Uterus (tissue), 4 donors: Measurements from ENCODE around the gene AKIRIN2. TPM values are rescaled to one million over a fixed set of nuclear protein-coding genes. Genes with fewer than 3 reads are reported as not detected.

Experiments used
- DNase-seq, 2 donors: peaks; one replicate each; pipeline ENCODE4 v3.0.0-alpha.2; 2019 to 2020
- H3K27ac ChIP-seq, 2 donors: fragments of 200-600 bp; sonication (generic); 1 replicate in 1 of 2; 2 replicates in 1 of 2; pipeline ENCODE4 v1.5.1; 2016 to 2018
- H3K27me3 ChIP-seq, 2 donors: fragments of 200-600 bp; sonication (generic); one replicate each; pipeline ENCODE4 v1.5.1; 2018 to 2019; ENCODE audit warnings: control low read depth in 1 of 2
- H3K36me3 ChIP-seq, 2 donors: fragments of 200-600 bp; sonication (generic); one replicate each; pipeline ENCODE4 v1.5.1; 2019; ENCODE audit warnings: control low read depth in 1 of 2
- H3K4me1 ChIP-seq, 2 donors: fragments of 200-600 bp; sonication (generic); one replicate each; pipeline ENCODE4 v1.5.1; 2018 to 2019; ENCODE audit warnings: control low read depth in 1 of 2
- H3K4me3 ChIP-seq, 2 donors: fragments of 200-600 bp; sonication (generic); 1 replicate in 1 of 2; 2 replicates in 1 of 2; pipeline ENCODE4 v1.5.1; 2018 to 2019; ENCODE audit warnings: mild to moderate bottlenecking in 1 of 2
- H3K9me3 ChIP-seq, 2 donors: fragments of 200-600 bp; sonication (generic); one replicate each; pipeline ENCODE4 v1.5.1; 2019; ENCODE audit warnings: control low read depth in 1 of 2
- CTCF ChIP-seq, 4 experiments: fragments of 200-600 bp in 2 of 4; fragments of 450-650 bp in 2 of 4; sonication (generic) in 2 of 4; IDR thresholded peaks; one replicate each; pipeline ENCODE4 v1.5.1; 2016 to 2019; ENCODE audit warnings: antibody characterized with exemption in 4 of 4, mild to moderate bottlenecking in 2 of 4, moderate library complexity in 1 of 4
- POLR2A ChIP-seq, 2 donors: fragments of 450-650 bp; IDR thresholded peaks; one replicate each; pipeline ENCODE4 v1.6.1; 2016; ENCODE audit warnings: antibody characterized with exemption in 2 of 2, mild to moderate bottlenecking in 1 of 2, moderate library complexity in 1 of 2
- intact Hi-C: fragments of 100-400 bp; cut with DNase I; formaldehyde crosslinking; loops from one replicate; pipeline ENCODE4 v1.15.1; 2023; ENCODE audit warnings: low total_unique reads
- total RNA-seq, 4 donors: library from RNA; depleted of rRNA in 3 of 4; stranded (reverse); fragments of >200 nt in 3 of 4; gene quantifications; one replicate each; pipeline versions ENCODE4 v1.1.0 to v1.2.4, GENCODE V29; 2014 to 2023
- donor health status: DM: yes; HTN: yes; CAD: no.

The AKIRIN2 gene
- total RNA-seq, 4 donors from 2014 or later = 6.9 to 41.5 (median 24.8) TPM

GRCh38 chr6:87683890-87684289 lies 18.1 kb downstream of the AKIRIN2 start:
- intact Hi-C loops = no loop called here
- H3K36me3 ChIP-seq = no peaks in the 10 kb centered on the region
- no peaks in the 10 kb centered on the region for H3K9me3 ChIP-seq
- H3K4me3 ChIP-seq = no peak overlapping the region
- no peak overlapping the region for H3K27ac ChIP-seq
- DNase-seq = no peak
- no peaks in the 10 kb centered on the region for H3K27me3 ChIP-seq
- TF ChIP-seq CTCF (IDR thresholded peaks at IDR 0.05) (no peak), POLR2A (IDR thresholded peaks at IDR 0.05) (no peak)
- H3K4me1 ChIP-seq = peaks cover 0 to 5% of the 10 kb centered on the region in 2 donors

GRCh38 chr6:87682310-87682709 lies 19.7 kb downstream of the AKIRIN2 start:
- H3K36me3 ChIP-seq = no peaks in the 10 kb centered on the region
- H3K27me3 ChIP-seq = no peaks in the 10 kb centered on the region
- no peaks in the 10 kb centered on the region for H3K9me3 ChIP-seq
- intact Hi-C loops = no loop called here
- peaks cover 0 to 5% of the 10 kb centered on the region in 2 donors for H3K4me1 ChIP-seq
- no peak overlapping the region for H3K4me3 ChIP-seq
- DNase-seq = no peak
- TF ChIP-seq CTCF (IDR thresholded peaks at IDR 0.05) (no peak), POLR2A (IDR thresholded peaks at IDR 0.05) (no peak)
- H3K27ac ChIP-seq = no peak overlapping the region

- no peaks in the 10 kb centered on the region for H3K9me3 ChIP-seq
- no peak for DNase-seq
- H3K4me3 ChIP-seq = no peak overlapping the region
- H3K36me3 ChIP-seq = no peaks in the 10 kb centered on the region
- intact Hi-C loops = no loop called here
- no peak overlapping the region for H3K27ac ChIP-seq
- no peaks in the 10 kb centered on the region for H3K27me3 ChIP-seq
- TF ChIP-seq POLR2A (IDR thresholded peaks at IDR 0.05) (no peak), CTCF (IDR thresholded peaks at IDR 0.05) (no peak)
- no peaks in the 10 kb centered on the region for H3K4me1 ChIP-seq
Measured at GRCh38 chr6:87675004-87675681, 26.9 kb downstream of the AKIRIN2 start.

- intact Hi-C loops = no loop called here
- H3K9me3 ChIP-seq = no peaks in the 10 kb centered on the region
- no peaks in the 10 kb centered on the region for H3K36me3 ChIP-seq
- TF ChIP-seq POLR2A (IDR thresholded peaks at IDR 0.05) = no peak
- TF ChIP-seq CTCF (IDR thresholded peaks at IDR 0.05) = no peak
- H3K4me3 ChIP-seq = no peak overlapping the region
- no peaks in the 10 kb centered on the region for H3K27me3 ChIP-seq
- DNase-seq = no peak
- no peaks in the 10 kb centered on the region for H3K4me1 ChIP-seq
- no peak overlapping the region for H3K27ac ChIP-seq
Measured at GRCh38 chr6:87674290-87674689, 27.7 kb downstream of the AKIRIN2 start.

GRCh38 chr6:87673237-87673636 lies 28.8 kb downstream of the AKIRIN2 start:
- no peaks in the 10 kb centered on the region for H3K27me3 ChIP-seq
- no peak for TF ChIP-seq POLR2A (IDR thresholded peaks at IDR 0.05)
- no peak for TF ChIP-seq CTCF (IDR thresholded peaks at IDR 0.05)
- intact Hi-C loops = no loop called here
- H3K4me3 ChIP-seq = no peak overlapping the region
- H3K9me3 ChIP-seq = no peaks in the 10 kb centered on the region
- no peaks in the 10 kb centered on the region for H3K36me3 ChIP-seq
- DNase-seq = no peak
- no peak overlapping the region for H3K27ac ChIP-seq
- no peaks in the 10 kb centered on the region for H3K4me1 ChIP-seq
